ENCODE data around the gene PCDHA13. TPM values are rescaled to one million over a fixed set of nuclear protein-coding genes. Genes with fewer than 3 reads are reported as not detected.

PCDHA13 gene
- total RNA-seq, 2 experiments from 2014 or later = not detected

- peaks cover 3% of the 10 kb centered on the region for H3K36me3 Mint-ChIP-seq
- H3K4me1 Mint-ChIP-seq = no peaks in the 10 kb centered on the region
- H3K9me3 Mint-ChIP-seq (ENCODE audit: low read depth) = peaks cover 10% of the 10 kb centered on the region
- CTCF ChIA-PET = interaction anchor here (0.6 kb wide), 1 partner anchor 443 kb away, joined by 3 read pairs; no protein-coding TSS in a partner anchor
- peaks cover 2% of the 10 kb centered on the region for H3K27me3 Mint-ChIP-seq
- H3K27ac Mint-ChIP-seq = no peak overlapping the region
- no peak for ATAC-seq
- no peak for DNase-seq
- H3K4me3 Mint-ChIP-seq = no peak overlapping the region
These were observed 1.4 kb downstream of the PCDHA13 start for GRCh38 chr5:140883373-140883772.

GRCh38 chr5:140883927-140884697 is 2.2 kb downstream of the PCDHA13 start:
- peaks cover 10% of the 10 kb centered on the region for H3K9me3 Mint-ChIP-seq (ENCODE audit: low read depth)
- no peak overlapping the region for H3K27ac Mint-ChIP-seq
- H3K4me3 Mint-ChIP-seq = no peak overlapping the region
- ATAC-seq (no peak), DNase-seq (no peak)
- peaks cover 2% of the 10 kb centered on the region for H3K27me3 Mint-ChIP-seq
- H3K4me1 Mint-ChIP-seq = no peaks in the 10 kb centered on the region
- H3K36me3 Mint-ChIP-seq = peaks cover 3% of the 10 kb centered on the region
- CTCF ChIA-PET = no interaction called here

GRCh38 chr5:140916325-140916724 is 34.4 kb downstream of the PCDHA13 start:
- CTCF ChIA-PET = no interaction called here
- no peaks in the 10 kb centered on the region for H3K36me3 Mint-ChIP-seq
- no peaks in the 10 kb centered on the region for H3K4me1 Mint-ChIP-seq
- no peak for ATAC-seq
- H3K9me3 Mint-ChIP-seq (ENCODE audit: low read depth) = peaks cover 7% of the 10 kb centered on the region
- no peaks in the 10 kb centered on the region for H3K27me3 Mint-ChIP-seq
- no peak overlapping the region for H3K4me3 Mint-ChIP-seq
- DNase-seq = no peak
- H3K27ac Mint-ChIP-seq = no peak overlapping the region

GRCh38 chr5:140923601-140924000 is 41.7 kb downstream of the PCDHA13 start:
- DNase-seq (no peak), ATAC-seq (no peak)
- Mint-ChIP-seq H3K36me3 (no peaks in the 10 kb centered on the region), H3K27me3 (peaks cover 23% of the 10 kb centered on the region), H3K27ac (no peak overlapping the region), H3K4me1 (peaks cover 3% of the 10 kb centered on the region), H3K9me3 (ENCODE audit: low read depth) (peaks cover 4% of the 10 kb centered on the region), H3K4me3 (no peak overlapping the region)
- CTCF ChIA-PET = no interaction called here

GRCh38 chr5:140925806-140926442 is 44.0 kb downstream of the PCDHA13 start, which contains the start of gene PCDHAC1:
TSS of gene PCDHAC1 (plus strand) at chr5:140926299. CDS start at chr5:140926893, 594 bp downstream.
- H3K4me1 Mint-ChIP-seq = peaks cover 3% of the 10 kb centered on the region
- peaks cover 4% of the 10 kb centered on the region for H3K9me3 Mint-ChIP-seq (ENCODE audit: low read depth)
- no peaks in the 10 kb centered on the region for H3K36me3 Mint-ChIP-seq
- no peak within 1 kb of the TSS for H3K27ac Mint-ChIP-seq
- peaks cover 23% of the 10 kb centered on the region for H3K27me3 Mint-ChIP-seq
- CTCF ChIA-PET = no interaction called here
- no peak for ATAC-seq
- no peak within 1 kb of the TSS for H3K4me3 Mint-ChIP-seq
- DNase-seq = no peak

- peaks cover 4% of the 10 kb centered on the region for H3K9me3 Mint-ChIP-seq (ENCODE audit: low read depth)
- no peak overlapping the region for H3K27ac Mint-ChIP-seq
- H3K27me3 Mint-ChIP-seq = peaks cover 23% of the 10 kb centered on the region
- peaks cover 3% of the 10 kb centered on the region for H3K4me1 Mint-ChIP-seq
- ATAC-seq (no peak), DNase-seq (no peak)
- no peak overlapping the region for H3K4me3 Mint-ChIP-seq
- no peaks in the 10 kb centered on the region for H3K36me3 Mint-ChIP-seq
- CTCF ChIA-PET = no interaction called here
These were observed 44.7 kb downstream of the PCDHA13 start for GRCh38 chr5:140926443-140927227.

- peaks cover 3% of the 10 kb centered on the region for H3K4me1 Mint-ChIP-seq
- DNase-seq = no peak
- H3K27ac Mint-ChIP-seq = no peak overlapping the region
- no peaks in the 10 kb centered on the region for H3K36me3 Mint-ChIP-seq
- CTCF ChIA-PET = no interaction called here
- H3K4me3 Mint-ChIP-seq = no peak overlapping the region
- no peak for ATAC-seq
- peaks cover 23% of the 10 kb centered on the region for H3K27me3 Mint-ChIP-seq
- H3K9me3 Mint-ChIP-seq (ENCODE audit: low read depth) = peaks cover 4% of the 10 kb centered on the region
These were observed 45.3 kb downstream of the PCDHA13 start for GRCh38 chr5:140927228-140927573.

Other genes with a start within 250 kb of the PCDHA13 start
- under 1 TPM; 0.38 to 0.56 TPM for gene CD14, start 248.9 kb upstream of the PCDHA13 start, total RNA-seq
- gene TMCO6, start 242.7 kb upstream of the PCDHA13 start, total RNA-seq = 10 to 100 TPM; 33.1 to 35.3 TPM
- gene NDUFA2, start 234.5 kb upstream of the PCDHA13 start, total RNA-seq = 10 to 100 TPM; 75.0 to 77.0 TPM
- gene IK, start 234.3 kb upstream of the PCDHA13 start, total RNA-seq = 100 to 1,000 TPM; 102 to 113 TPM
- gene WDR55, start 217.2 kb upstream of the PCDHA13 start, total RNA-seq = 10 to 100 TPM; 38.7 to 40.6 TPM
- 1 to 10 TPM; 2.8 to 2.9 TPM for gene DND1, start 208.5 kb upstream of the PCDHA13 start, total RNA-seq
- 10 to 100 TPM; 75.9 to 93.9 TPM for gene HARS1, start 190.8 kb upstream of the PCDHA13 start, total RNA-seq
- 10 to 100 TPM; 30.7 to 36.6 TPM for gene HARS2, start 190.7 kb upstream of the PCDHA13 start, total RNA-seq
- 10 to 100 TPM; 45.0 to 58.6 TPM for gene ZMAT2, start 181.7 kb upstream of the PCDHA13 start, total RNA-seq
- gene PCDHA1, start 96.0 kb upstream of the PCDHA13 start, total RNA-seq = not detected
- gene PCDHA2, start 87.3 kb upstream of the PCDHA13 start, total RNA-seq = not detected
- not detected for gene PCDHA3, start 81.1 kb upstream of the PCDHA13 start, total RNA-seq
- not detected for gene PCDHA4, start 75.1 kb upstream of the PCDHA13 start, total RNA-seq
- not detected for gene PCDHA5, start 60.5 kb upstream of the PCDHA13 start, total RNA-seq
- not detected for gene PCDHA6, start 54.2 kb upstream of the PCDHA13 start, total RNA-seq
- not detected for gene PCDHA7, start 47.9 kb upstream of the PCDHA13 start, total RNA-seq
- gene PCDHA8, start 40.9 kb upstream of the PCDHA13 start, total RNA-seq = not detected
- not detected for gene PCDHA9, start 33.7 kb upstream of the PCDHA13 start, total RNA-seq
- not detected for gene PCDHA10, start 26.2 kb upstream of the PCDHA13 start, total RNA-seq
- not detected for gene PCDHA11, start 13.2 kb upstream of the PCDHA13 start, total RNA-seq
- not detected for gene PCDHA12, start 6.8 kb upstream of the PCDHA13 start, total RNA-seq
- not detected for gene PCDHAC1, start 44.2 kb downstream of the PCDHA13 start, total RNA-seq
- not detected for gene PCDHAC2, start 84.4 kb downstream of the PCDHA13 start, total RNA-seq
- gene PCDHB1, start 169.2 kb downstream of the PCDHA13 start, total RNA-seq = not detected
- not detected for gene PCDHB2, start 212.5 kb downstream of the PCDHA13 start, total RNA-seq
- not detected for gene PCDHB3, start 218.3 kb downstream of the PCDHA13 start, total RNA-seq
- gene PCDHB4, start 239.7 kb downstream of the PCDHA13 start, total RNA-seq = not detected

Measured in activated CD8-positive, alpha-beta memory T cell treated with anti-CD3 and anti-CD28 coated beads, Interleukin-2, amount 10 ng/mL, durations not matched to agents 7 days and 5 days (primary cell).